ENCODE results near the gene GPR68.

DNA sequence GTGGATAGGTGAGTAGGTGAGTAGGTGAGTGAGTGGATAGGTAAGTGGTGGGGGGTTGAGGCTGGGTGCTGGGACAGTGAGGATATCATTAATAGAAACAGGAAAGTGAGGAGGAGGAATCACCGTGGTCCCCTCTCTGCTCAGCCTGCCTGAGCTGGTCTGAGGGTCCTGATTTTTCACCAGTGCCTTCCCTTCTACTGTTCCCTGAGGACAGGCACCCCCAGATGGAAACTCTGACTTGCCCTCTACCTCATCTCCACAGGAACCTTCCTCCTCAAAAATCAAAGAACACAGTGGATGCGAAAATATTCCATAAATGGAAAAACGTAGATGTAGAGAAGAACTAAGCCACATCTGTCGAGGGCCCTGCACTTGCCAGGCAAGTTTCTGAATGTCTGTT is 1.9 kb downstream of the GPR68 start:
- no peak for TF ChIP-seq ZNF302 (CRISPR knock-in tag; IDR thresholded peaks at IDR 0.05)
- no peak for TF ChIP-seq POLR2A (IDR thresholded peaks at IDR 0.05; ENCODE audit: low read length)
- TF ChIP-seq, protein P1, sequence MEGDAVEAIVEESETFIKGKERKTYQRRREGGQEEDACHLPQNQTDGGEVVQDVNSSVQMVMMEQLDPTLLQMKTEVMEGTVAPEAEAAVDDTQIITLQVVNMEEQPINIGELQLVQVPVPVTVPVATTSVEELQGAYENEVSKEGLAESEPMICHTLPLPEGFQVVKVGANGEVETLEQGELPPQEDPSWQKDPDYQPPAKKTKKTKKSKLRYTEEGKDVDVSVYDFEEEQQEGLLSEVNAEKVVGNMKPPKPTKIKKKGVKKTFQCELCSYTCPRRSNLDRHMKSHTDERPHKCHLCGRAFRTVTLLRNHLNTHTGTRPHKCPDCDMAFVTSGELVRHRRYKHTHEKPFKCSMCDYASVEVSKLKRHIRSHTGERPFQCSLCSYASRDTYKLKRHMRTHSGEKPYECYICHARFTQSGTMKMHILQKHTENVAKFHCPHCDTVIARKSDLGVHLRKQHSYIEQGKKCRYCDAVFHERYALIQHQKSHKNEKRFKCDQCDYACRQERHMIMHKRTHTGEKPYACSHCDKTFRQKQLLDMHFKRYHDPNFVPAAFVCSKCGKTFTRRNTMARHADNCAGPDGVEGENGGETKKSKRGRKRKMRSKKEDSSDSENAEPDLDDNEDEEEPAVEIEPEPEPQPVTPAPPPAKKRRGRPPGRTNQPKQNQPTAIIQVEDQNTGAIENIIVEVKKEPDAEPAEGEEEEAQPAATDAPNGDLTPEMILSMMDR (IDR thresholded peaks at IDR 0.05): no peak
- TF ChIP-seq, protein P2, sequence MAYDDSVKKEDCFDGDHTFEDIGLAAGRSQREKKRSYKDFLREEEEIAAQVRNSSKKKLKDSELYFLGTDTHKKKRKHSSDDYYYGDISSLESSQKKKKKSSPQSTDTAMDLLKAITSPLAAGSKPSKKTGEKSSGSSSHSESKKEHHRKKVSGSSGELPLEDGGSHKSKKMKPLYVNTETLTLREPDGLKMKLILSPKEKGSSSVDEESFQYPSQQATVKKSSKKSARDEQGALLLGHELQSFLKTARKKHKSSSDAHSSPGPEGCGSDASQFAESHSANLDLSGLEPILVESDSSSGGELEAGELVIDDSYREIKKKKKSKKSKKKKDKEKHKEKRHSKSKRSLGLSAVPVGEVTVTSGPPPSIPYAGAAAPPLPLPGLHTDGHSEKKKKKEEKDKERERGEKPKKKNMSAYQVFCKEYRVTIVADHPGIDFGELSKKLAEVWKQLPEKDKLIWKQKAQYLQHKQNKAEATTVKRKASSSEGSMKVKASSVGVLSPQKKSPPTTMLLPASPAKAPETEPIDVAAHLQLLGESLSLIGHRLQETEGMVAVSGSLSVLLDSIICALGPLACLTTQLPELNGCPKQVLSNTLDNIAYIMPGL (CRISPR knock-in tag; IDR thresholded peaks at IDR 0.05; ENCODE audit: borderline replicate concordance): no peak
- TF ChIP-seq CHD2 (IDR thresholded peaks at IDR 0.05; ENCODE audit: low read length, partially characterized antibody): no peak
- TF ChIP-seq BHLHE40 (IDR thresholded peaks at IDR 0.05; ENCODE audit: low read depth, low read length): no peak
- TF ChIP-seq, protein P3, sequence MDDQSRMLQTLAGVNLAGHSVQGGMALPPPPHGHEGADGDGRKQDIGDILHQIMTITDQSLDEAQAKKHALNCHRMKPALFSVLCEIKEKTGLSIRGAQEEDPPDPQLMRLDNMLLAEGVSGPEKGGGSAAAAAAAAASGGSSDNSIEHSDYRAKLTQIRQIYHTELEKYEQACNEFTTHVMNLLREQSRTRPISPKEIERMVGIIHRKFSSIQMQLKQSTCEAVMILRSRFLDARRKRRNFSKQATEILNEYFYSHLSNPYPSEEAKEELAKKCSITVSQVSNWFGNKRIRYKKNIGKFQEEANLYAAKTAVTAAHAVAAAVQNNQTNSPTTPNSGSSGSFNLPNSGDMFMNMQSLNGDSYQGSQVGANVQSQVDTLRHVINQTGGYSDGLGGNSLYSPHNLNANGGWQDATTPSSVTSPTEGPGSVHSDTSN (IDR thresholded peaks at IDR 0.05): no peak
- TF ChIP-seq CHD4 (IDR thresholded peaks at IDR 0.05; ENCODE audit: borderline replicate concordance): no peak
- TF ChIP-seq NR3C1 (IDR thresholded peaks at IDR 0.05): no peak
- TF ChIP-seq MYC (IDR thresholded peaks at IDR 0.05; ENCODE audit: borderline replicate concordance, low read length): no peak
- TF ChIP-seq, protein P4, sequence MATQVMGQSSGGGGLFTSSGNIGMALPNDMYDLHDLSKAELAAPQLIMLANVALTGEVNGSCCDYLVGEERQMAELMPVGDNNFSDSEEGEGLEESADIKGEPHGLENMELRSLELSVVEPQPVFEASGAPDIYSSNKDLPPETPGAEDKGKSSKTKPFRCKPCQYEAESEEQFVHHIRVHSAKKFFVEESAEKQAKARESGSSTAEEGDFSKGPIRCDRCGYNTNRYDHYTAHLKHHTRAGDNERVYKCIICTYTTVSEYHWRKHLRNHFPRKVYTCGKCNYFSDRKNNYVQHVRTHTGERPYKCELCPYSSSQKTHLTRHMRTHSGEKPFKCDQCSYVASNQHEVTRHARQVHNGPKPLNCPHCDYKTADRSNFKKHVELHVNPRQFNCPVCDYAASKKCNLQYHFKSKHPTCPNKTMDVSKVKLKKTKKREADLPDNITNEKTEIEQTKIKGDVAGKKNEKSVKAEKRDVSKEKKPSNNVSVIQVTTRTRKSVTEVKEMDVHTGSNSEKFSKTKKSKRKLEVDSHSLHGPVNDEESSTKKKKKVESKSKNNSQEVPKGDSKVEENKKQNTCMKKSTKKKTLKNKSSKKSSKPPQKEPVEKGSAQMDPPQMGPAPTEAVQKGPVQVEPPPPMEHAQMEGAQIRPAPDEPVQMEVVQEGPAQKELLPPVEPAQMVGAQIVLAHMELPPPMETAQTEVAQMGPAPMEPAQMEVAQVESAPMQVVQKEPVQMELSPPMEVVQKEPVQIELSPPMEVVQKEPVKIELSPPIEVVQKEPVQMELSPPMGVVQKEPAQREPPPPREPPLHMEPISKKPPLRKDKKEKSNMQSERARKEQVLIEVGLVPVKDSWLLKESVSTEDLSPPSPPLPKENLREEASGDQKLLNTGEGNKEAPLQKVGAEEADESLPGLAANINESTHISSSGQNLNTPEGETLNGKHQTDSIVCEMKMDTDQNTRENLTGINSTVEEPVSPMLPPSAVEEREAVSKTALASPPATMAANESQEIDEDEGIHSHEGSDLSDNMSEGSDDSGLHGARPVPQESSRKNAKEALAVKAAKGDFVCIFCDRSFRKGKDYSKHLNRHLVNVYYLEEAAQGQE (IDR thresholded peaks at IDR 0.05): no peak
- no peak for TF ChIP-seq FOSL2 (IDR thresholded peaks at IDR 0.05)
- no peak for TF ChIP-seq FOSL2 (CRISPR knock-in tag; IDR thresholded peaks at IDR 0.05)
- TF ChIP-seq, protein P5, sequence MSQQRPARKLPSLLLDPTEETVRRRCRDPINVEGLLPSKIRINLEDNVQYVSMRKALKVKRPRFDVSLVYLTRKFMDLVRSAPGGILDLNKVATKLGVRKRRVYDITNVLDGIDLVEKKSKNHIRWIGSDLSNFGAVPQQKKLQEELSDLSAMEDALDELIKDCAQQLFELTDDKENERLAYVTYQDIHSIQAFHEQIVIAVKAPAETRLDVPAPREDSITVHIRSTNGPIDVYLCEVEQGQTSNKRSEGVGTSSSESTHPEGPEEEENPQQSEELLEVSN (IDR thresholded peaks at IDR 0.05; ENCODE audit: borderline replicate concordance, low read depth): no peak
- TF ChIP-seq MAFK (IDR thresholded peaks at IDR 0.05; ENCODE audit: partially characterized antibody): no peak
